Testis (tissue), 3 donors: ENCODE measurements around the gene PLEKHG4B. TPM values are rescaled to one million over a fixed set of nuclear protein-coding genes. Genes with fewer than 3 reads are reported as not detected.

ENCODE experiments used
- DNase-seq: peaks from one replicate; pipeline ENCODE4 v3.0.0-alpha.2; 2019
- H3K27ac ChIP-seq, 2 donors: fragments of 200-600 bp; sonication (generic); one replicate each; pipeline ENCODE4 v1.5.1; 2019
- H3K27me3 ChIP-seq: fragments of 200-600 bp; sonication (generic); one replicate; pipeline ENCODE4 v1.5.1; 2019
- H3K36me3 ChIP-seq: fragments of 200-600 bp; sonication (generic); one replicate; pipeline ENCODE4 v1.5.1; 2017; ENCODE audit warnings: low read depth; ENCODE audit errors: missing control alignments
- H3K4me1 ChIP-seq: fragments of 200-600 bp; sonication (generic); one replicate; pipeline ENCODE4 v1.5.1; 2019
- H3K4me3 ChIP-seq, 2 donors: fragments of 200-600 bp; sonication (generic); one replicate each; pipeline ENCODE4 v1.5.1; 2017 to 2019
- H3K9me3 ChIP-seq: fragments of 200-600 bp; sonication (generic); one replicate; pipeline ENCODE4 v1.5.1; 2017
- CTCF ChIP-seq, 3 experiments: fragments of 450-650 bp in 2 of 3; fragments of 200-600 bp in 1 of 3; sonication (generic) in 1 of 3; IDR thresholded peaks; one replicate each; pipeline ENCODE4 v1.5.1; 2016 to 2019; ENCODE audit warnings: antibody characterized with exemption in 3 of 3, mild to moderate bottlenecking in 2 of 3, moderate library complexity in 1 of 3
- POLR2A ChIP-seq: fragments of 450-650 bp; IDR thresholded peaks from one replicate; pipeline ENCODE4 v1.6.1; 2017; ENCODE audit warnings: antibody characterized with exemption, mild to moderate bottlenecking, moderate library complexity
- WGBS, 2 donors: methylation state at CpG; one replicate each; pipeline ENCODE4 v1.1.5; 2018; 5-methylcytosine and 5-hydroxymethylcytosine counted together
- intact Hi-C: fragments of 100-400 bp; cut with DNase I; formaldehyde crosslinking; loops from one replicate; pipeline ENCODE4 v1.15.1; 2023; ENCODE audit warnings: low total_unique reads
- polyA plus RNA-seq: library from polyadenylated mRNA; stranded (reverse); fragments of 350-450 nt; fragmentation: Illumina TruSeq; extraction: RNeasy Lipid Tissue Mini Kit (QIAGEN cat#74804); gene quantifications from one replicate; pipeline ENCODE4 v1.2.3, GENCODE V29; 2014; ENCODE audit warnings: low read depth, low replicate concordance; ENCODE audit not compliant: insufficient read depth
- total RNA-seq, 2 donors: library from RNA; depleted of rRNA; stranded (reverse); fragments of >200 nt; gene quantifications; one replicate each; pipeline ENCODE4 v1.2.3, GENCODE V29; 2016

The PLEKHG4B gene
- total and polyA plus RNA-seq, 3 donors from 2014 or later = 3.2 to 6.9 (median 6.0) TPM

GRCh38 chr5:199197-199949 lies 107.4 kb downstream of the PLEKHG4B start:
- 95 to 98% methylated on average over 15 to 16 of the region's 16 CpGs for WGBS, 2 donors

DNA sequence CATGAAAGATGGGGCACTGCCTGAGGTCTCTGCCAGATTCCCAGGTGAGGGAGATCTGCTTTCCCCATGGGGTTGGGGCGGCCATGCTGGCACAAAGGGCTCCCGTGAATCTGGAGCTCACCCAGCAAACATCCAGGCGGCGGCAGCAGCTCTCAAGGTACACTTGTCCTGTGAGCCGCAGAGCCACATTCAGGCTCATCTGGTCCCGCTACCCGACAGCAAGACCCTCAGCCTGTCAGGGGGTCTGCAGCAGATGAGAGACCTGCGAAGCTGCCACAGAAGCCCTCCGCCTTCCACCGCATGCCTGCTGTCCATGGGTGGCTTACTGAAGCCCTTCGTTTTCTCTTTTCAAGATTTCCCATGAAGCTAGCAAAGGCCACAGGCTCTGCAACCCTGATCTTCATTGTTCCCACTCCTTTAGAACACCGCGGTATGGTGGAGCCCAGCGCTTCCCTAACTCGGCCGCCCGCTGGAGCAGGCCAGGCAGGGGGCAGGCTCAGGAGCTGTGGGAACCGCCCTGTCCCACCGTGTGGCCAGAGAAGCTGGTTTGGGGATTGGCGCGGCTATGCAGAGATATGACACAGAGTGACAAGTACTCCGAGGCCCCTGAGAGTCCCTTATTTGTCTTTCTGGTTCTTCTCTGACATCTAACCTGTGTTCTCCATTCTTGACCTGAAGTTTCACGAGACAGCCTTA lies 108.1 kb downstream of the PLEKHG4B start:
- DNase-seq = no peak
- intact Hi-C loops = no loop called here
- H3K27me3 ChIP-seq = no peaks in the 10 kb centered on the region
- no peak overlapping the region for H3K27ac ChIP-seq
- no peaks in the 10 kb centered on the region for H3K36me3 ChIP-seq
- 90 to 91% methylated on average over 19 to 23 of the region's 23 CpGs for WGBS, 2 donors
- H3K4me3 ChIP-seq = no peak overlapping the region
- no peaks in the 10 kb centered on the region for H3K9me3 ChIP-seq
- H3K4me1 ChIP-seq = no peaks in the 10 kb centered on the region
- TF ChIP-seq CTCF (IDR thresholded peaks at IDR 0.05) = no peak
- no peak for TF ChIP-seq POLR2A

More at GRCh38 chr5:199197-199949, 107.4 kb downstream of the PLEKHG4B start:
- no peaks in the 10 kb centered on the region for H3K27me3 ChIP-seq
- H3K9me3 ChIP-seq = no peaks in the 10 kb centered on the region
- DNase-seq = no peak
- no peak overlapping the region for H3K4me3 ChIP-seq
- H3K36me3 ChIP-seq = no peaks in the 10 kb centered on the region
- no peak for TF ChIP-seq POLR2A
- no peak for TF ChIP-seq CTCF (IDR thresholded peaks at IDR 0.05)
- no peak overlapping the region for H3K27ac ChIP-seq
- intact Hi-C loops = no loop called here
- no peaks in the 10 kb centered on the region for H3K4me1 ChIP-seq

GRCh38 chr5:200985-201384 lies 109.0 kb downstream of the PLEKHG4B start:
- Histone ChIP-seq H3K4me3 (no peak overlapping the region), H3K9me3 (no peaks in the 10 kb centered on the region), H3K27ac (no peak overlapping the region), H3K4me1 (peaks cover under 1% of the 10 kb centered on the region), H3K27me3 (no peaks in the 10 kb centered on the region), H3K36me3 (no peaks in the 10 kb centered on the region)
- TF ChIP-seq CTCF (IDR thresholded peaks at IDR 0.05) (no peak), POLR2A (no peak)
- no peak for DNase-seq
- intact Hi-C loops = no loop called here
- 78 to 84% methylated on average over 2 to 4 of the region's 4 CpGs for WGBS, 2 donors

DNA sequence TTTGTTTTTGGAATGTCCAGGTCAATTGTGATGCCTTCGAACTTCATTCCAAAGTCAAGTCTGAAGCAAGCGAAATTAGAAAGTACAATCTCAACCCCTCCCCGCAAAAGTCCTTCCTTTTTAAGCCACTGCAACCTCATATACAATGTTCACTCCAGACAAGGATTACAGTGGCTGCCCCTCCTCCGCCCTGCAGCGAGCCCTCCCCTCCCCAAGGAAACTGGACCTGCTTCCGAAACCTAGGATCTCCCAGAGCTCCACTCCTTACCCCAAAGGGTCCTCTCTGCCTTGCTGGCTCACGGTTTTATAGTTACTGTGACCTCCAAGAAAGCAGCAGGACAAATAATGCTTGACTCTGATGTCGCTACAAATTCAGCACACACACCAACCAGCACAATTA lies 109.7 kb downstream of the PLEKHG4B start:
- no peak overlapping the region for H3K27ac ChIP-seq
- no peak overlapping the region for H3K4me3 ChIP-seq
- H3K9me3 ChIP-seq = no peaks in the 10 kb centered on the region
- peaks cover 4% of the 10 kb centered on the region for H3K4me1 ChIP-seq
- WGBS, 2 donors = 92 to 94% methylated on average over 8 of the region's 8 CpGs
- no peak for DNase-seq
- no peaks in the 10 kb centered on the region for H3K27me3 ChIP-seq
- TF ChIP-seq POLR2A (no peak), CTCF (IDR thresholded peaks at IDR 0.05) (no peak)
- intact Hi-C loops = no loop called here
- H3K36me3 ChIP-seq = no peaks in the 10 kb centered on the region
